Vagina (tissue), 2 donors: ENCODE results near the gene AK3.

Source experiments
- CTCF ChIP-seq, 3 experiments: fragments of 450-650 bp in 2 of 3; fragments of 200-600 bp in 1 of 3; sonication (generic) in 1 of 3; IDR thresholded peaks; one replicate each; pipeline ENCODE4 v1.5.1; 2017 to 2019; ENCODE audit warnings: antibody characterized with exemption in 3 of 3, mild to moderate bottlenecking in 2 of 3, moderate library complexity in 2 of 3
- POLR2AphosphoS5 ChIP-seq, 2 donors: sonication (generic); formaldehyde crosslinking; IDR thresholded peaks; one replicate each; pipeline ENCODE4 v1.9.0; 2017; ENCODE audit warnings: antibody characterized with exemption in 2 of 2, mild to moderate bottlenecking in 2 of 2, low read depth in 1 of 2; ENCODE audit not compliant: insufficient read depth in 1 of 2

DNA sequence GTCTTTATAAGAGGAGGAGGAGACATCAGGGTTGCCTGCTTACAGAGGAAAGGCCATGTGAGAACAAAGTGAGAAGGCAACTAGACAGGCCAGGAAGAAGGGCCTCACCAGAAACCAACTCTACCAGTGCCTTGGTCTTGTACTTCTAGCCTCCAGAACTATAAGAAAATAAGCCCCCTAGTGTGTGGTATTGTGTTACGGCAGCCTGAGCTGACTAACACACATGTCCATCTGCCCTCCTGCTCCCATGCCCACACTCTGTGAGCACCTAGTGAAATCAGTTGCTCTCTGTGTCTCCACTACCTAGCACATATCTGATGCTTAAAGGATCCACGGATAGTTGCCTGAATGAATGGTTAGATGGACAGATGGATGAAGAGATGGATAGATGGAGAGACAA lies 6.9 kb downstream of the AK3 start:
- no peak for TF ChIP-seq CTCF (IDR thresholded peaks at IDR 0.05)
- no peak for TF ChIP-seq POLR2AphosphoS5 (IDR thresholded peaks at IDR 0.05; ENCODE audit: insufficient read depth in 1 of 2, low read depth in 1 of 2)
